SK-N-SH (cell line): ENCODE results near the gene CD6. TPM values are rescaled to one million over a fixed set of nuclear protein-coding genes. Genes with fewer than 3 reads are reported as not detected.
"Not testable (repeated sequence)": the region's sequence is repeated elsewhere in the genome, so short reads cannot be mapped to it uniquely, and the experiment has no call there.

Experiments
- CTCF ChIA-PET: fragments of 300-600, 350-600 bp; formaldehyde crosslinking; extraction: SDS; loops from one replicate; lab custom pipeline; 2021; lab: Yijun Ruan, JAX
- POLR2A ChIA-PET: fragments of 350-600 bp; sonication (Branson Sonifier 250); formaldehyde crosslinking; extraction: SDS; loops from one replicate; lab custom pipeline; 2020; ENCODE audit warnings: antibody characterized with exemption, inconsistent platforms; lab: Yijun Ruan, JAX
- DNase-seq: peaks from one replicate; pipeline ENCODE4 v3.0.0; 2012
- H2AFZ ChIP-seq: fragments of 200-600 bp; sonication (generic); 2 replicates; pipeline ENCODE4 v1.8.1; 2016; ENCODE audit warnings: antibody characterized with exemption, mild to moderate bottlenecking, low read depth
- H3F3A ChIP-seq: fragments of 200-600 bp; sonication (generic); replicated peaks from 2 replicates; pipeline ENCODE3; 2016; ENCODE audit warnings: antibody characterized with exemption, mild to moderate bottlenecking; ENCODE audit not compliant: insufficient read depth
- H3K27ac ChIP-seq, 2 experiments: fragments of 200-500 bp in 1 of 2; fragments of 200-600 bp in 1 of 2; sonication (Bioruptor generic) in 1 of 2; sonication (generic), shearing (Covaris generic) in 1 of 2; 2 replicates each; pipeline versions ENCODE4 v1.5.1 to v1.6.1; 2014 to 2016; ENCODE audit warnings: low read depth in 2 of 2, inconsistent platforms in 1 of 2, low read length in 1 of 2, mild to moderate bottlenecking in 1 of 2, mixed read lengths in 1 of 2
- H3K27me3 ChIP-seq: fragments of 200-600 bp; sonication (generic), shearing (Covaris generic); 2 replicates; pipeline ENCODE4 v1.6.1; 2016; ENCODE audit warnings: mixed run types; ENCODE audit not compliant: insufficient read depth
- H3K36me3 ChIP-seq, 2 experiments: fragments of 200-500 bp in 1 of 2; fragments of 200-600 bp in 1 of 2; sonication (Bioruptor generic) in 1 of 2; sonication (generic) in 1 of 2; replicated peaks in 1 of 2; 2 replicates each; pipeline versions ENCODE3 to v1.5.1; 2014 to 2016; ENCODE audit warnings: low read length in 1 of 2, mild to moderate bottlenecking in 1 of 2; ENCODE audit not compliant: insufficient read depth in 2 of 2, control insufficient read depth in 1 of 2
- H3K4me1 ChIP-seq, 2 experiments: fragments of 200-500 bp in 1 of 2; fragments of 200-600 bp in 1 of 2; sonication (Bioruptor generic) in 1 of 2; sonication (generic), shearing (Covaris generic) in 1 of 2; 2 replicates each; pipeline versions ENCODE4 v1.5.1 to v1.6.1; 2014 to 2016; ENCODE audit warnings: low read depth in 1 of 2, low read length in 1 of 2, mixed run types in 1 of 2; ENCODE audit not compliant: insufficient read depth in 2 of 2, control insufficient read depth in 1 of 2
- H3K4me2 ChIP-seq: fragments of 200-600 bp; sonication (generic), shearing (Covaris generic); 2 replicates; pipeline ENCODE4 v1.6.1; 2017; ENCODE audit warnings: mixed run types
- H3K4me3 ChIP-seq, 2 experiments: fragments of 200-500 bp in 1 of 2; fragments of 200-600 bp in 1 of 2; sonication (Bioruptor generic) in 1 of 2; sonication (generic), shearing (Covaris generic) in 1 of 2; 2 replicates each; pipeline versions ENCODE4 v1.5.1 to v1.8.1; 2014 to 2016; ENCODE audit warnings: low read depth in 2 of 2, inconsistent platforms in 1 of 2, low read length in 1 of 2, mild to moderate bottlenecking in 1 of 2, mixed read lengths in 1 of 2, moderate library complexity in 1 of 2
- H3K79me2 ChIP-seq: fragments of 200-600 bp; sonication (generic); 2 replicates; pipeline ENCODE4 v1.8.1; 2017; ENCODE audit warnings: mild to moderate bottlenecking; ENCODE audit not compliant: insufficient read depth
- H3K9ac ChIP-seq: fragments of 200-600 bp; sonication (generic); 2 replicates; pipeline ENCODE4 v1.6.1; 2017; ENCODE audit warnings: mixed run types
- H3K9me2 ChIP-seq: fragments of 200-600 bp; sonication (generic); 2 replicates; pipeline ENCODE4 v1.6.1; 2017; ENCODE audit warnings: mixed run types
- H3K9me3 ChIP-seq: fragments of 200-600 bp; sonication (generic); 2 replicates; pipeline ENCODE4 v1.6.1; 2017; ENCODE audit warnings: mixed run types, mild to moderate bottlenecking, moderate library complexity
- H4K20me1 ChIP-seq: fragments of 200-600 bp; sonication (generic); 2 replicates; pipeline ENCODE4 v1.6.1; 2017; ENCODE audit warnings: mild to moderate bottlenecking, mixed run types; ENCODE audit not compliant: insufficient read depth
- ELF1 ChIP-seq: IDR thresholded peaks from 2 replicates; pipeline ENCODE4 v1.4.0; 2012
- FOXJ3 ChIP-seq: sonication (generic); formaldehyde crosslinking; IDR thresholded peaks from 2 replicates; pipeline ENCODE4 v1.5.1; 2020; ENCODE audit warnings: mild to moderate bottlenecking, missing genetic modification reagents
- GATA2 ChIP-seq: sonication (generic); formaldehyde crosslinking; IDR thresholded peaks from 2 replicates; pipeline ENCODE4 v1.5.0; 2020; ENCODE audit warnings: mild to moderate bottlenecking, missing genetic modification reagents
- MEF2A ChIP-seq: IDR thresholded peaks from 2 replicates; pipeline ENCODE4 v1.4.0; 2012; ENCODE audit warnings: low read depth, borderline replicate concordance
- NFIC ChIP-seq: IDR thresholded peaks from 2 replicates; pipeline ENCODE4 v1.4.0; 2012; ENCODE audit warnings: borderline replicate concordance
- POLR2AphosphoS5 ChIP-seq: IDR thresholded peaks from 2 replicates; pipeline ENCODE4 v1.6.1; 2012; ENCODE audit warnings: low read depth, low read length
- RXRA ChIP-seq: IDR thresholded peaks from 2 replicates; pipeline ENCODE4 v1.4.0; 2012; ENCODE audit warnings: low read depth, mild to moderate bottlenecking, borderline replicate concordance
- SIN3A ChIP-seq: IDR thresholded peaks from 2 replicates; pipeline ENCODE4 v1.6.1; 2012; ENCODE audit warnings: low read depth, mild to moderate bottlenecking, low read length, moderate library complexity, borderline replicate concordance
- TEAD4 ChIP-seq: IDR thresholded peaks from 2 replicates; pipeline ENCODE4 v1.4.0; 2012; ENCODE audit warnings: mild to moderate bottlenecking, borderline replicate concordance; ENCODE audit not compliant: insufficient read depth
- YY1 ChIP-seq: IDR thresholded peaks from 2 replicates; pipeline ENCODE4 v1.4.0; 2012; ENCODE audit warnings: low read depth, mild to moderate bottlenecking
- WGBS: methylation state at CpG from one replicate; pipeline ENCODE4 v1.1.6; 2017; ENCODE audit warnings: low lambda C conversion rate; 5-methylcytosine and 5-hydroxymethylcytosine counted together
- polyA plus RNA-seq, 3 experiments: library from polyadenylated mRNA; depleted of rRNA; stranded (reverse); fragments of >200 nt; gene quantifications; 2 replicates each; pipeline ENCODE4 v1.2.3, GENCODE V29; 2012
- TF ChIP-seq, protein P1 (sequence below): IDR thresholded peaks from 2 replicates; pipeline ENCODE4; 2012
- TF ChIP-seq, protein P2 (sequence below): IDR thresholded peaks from 2 replicates; pipeline ENCODE4 v1.4.0; 2012; ENCODE audit warnings: low read depth, borderline replicate concordance

CD6 gene
- polyA plus RNA-seq, 1 of the 3 experiments (the other 2 are of a cell fraction), result not detected

GRCh38 chr11:60973699-60974098 is 2.2 kb downstream of the CD6 start:
- no peaks in the 10 kb centered on the region for H3K9me3 ChIP-seq
- TF ChIP-seq FOXJ3 (CRISPR knock-in tag) (no peak), RXRA (no peak), TEAD4 (no peak), GATA2 (CRISPR knock-in tag) (no peak), POLR2AphosphoS5 (no peak), YY1 (no peak), MEF2A (no peak), NFIC (no peak), SIN3A (no peak), ELF1 (no peak)
- TF ChIP-seq, protein P1, sequence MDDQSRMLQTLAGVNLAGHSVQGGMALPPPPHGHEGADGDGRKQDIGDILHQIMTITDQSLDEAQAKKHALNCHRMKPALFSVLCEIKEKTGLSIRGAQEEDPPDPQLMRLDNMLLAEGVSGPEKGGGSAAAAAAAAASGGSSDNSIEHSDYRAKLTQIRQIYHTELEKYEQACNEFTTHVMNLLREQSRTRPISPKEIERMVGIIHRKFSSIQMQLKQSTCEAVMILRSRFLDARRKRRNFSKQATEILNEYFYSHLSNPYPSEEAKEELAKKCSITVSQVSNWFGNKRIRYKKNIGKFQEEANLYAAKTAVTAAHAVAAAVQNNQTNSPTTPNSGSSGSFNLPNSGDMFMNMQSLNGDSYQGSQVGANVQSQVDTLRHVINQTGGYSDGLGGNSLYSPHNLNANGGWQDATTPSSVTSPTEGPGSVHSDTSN, result no peak
- TF ChIP-seq, protein P2, sequence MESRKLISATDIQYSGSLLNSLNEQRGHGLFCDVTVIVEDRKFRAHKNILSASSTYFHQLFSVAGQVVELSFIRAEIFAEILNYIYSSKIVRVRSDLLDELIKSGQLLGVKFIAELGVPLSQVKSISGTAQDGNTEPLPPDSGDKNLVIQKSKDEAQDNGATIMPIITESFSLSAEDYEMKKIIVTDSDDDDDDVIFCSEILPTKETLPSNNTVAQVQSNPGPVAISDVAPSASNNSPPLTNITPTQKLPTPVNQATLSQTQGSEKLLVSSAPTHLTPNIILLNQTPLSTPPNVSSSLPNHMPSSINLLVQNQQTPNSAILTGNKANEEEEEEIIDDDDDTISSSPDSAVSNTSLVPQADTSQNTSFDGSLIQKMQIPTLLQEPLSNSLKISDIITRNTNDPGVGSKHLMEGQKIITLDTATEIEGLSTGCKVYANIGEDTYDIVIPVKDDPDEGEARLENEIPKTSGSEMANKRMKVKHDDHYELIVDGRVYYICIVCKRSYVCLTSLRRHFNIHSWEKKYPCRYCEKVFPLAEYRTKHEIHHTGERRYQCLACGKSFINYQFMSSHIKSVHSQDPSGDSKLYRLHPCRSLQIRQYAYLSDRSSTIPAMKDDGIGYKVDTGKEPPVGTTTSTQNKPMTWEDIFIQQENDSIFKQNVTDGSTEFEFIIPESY, result no peak
- H3K27ac ChIP-seq, result no peak overlapping the region
- H3K9me2 ChIP-seq, result no peaks in the 10 kb centered on the region
- no peaks in the 10 kb centered on the region for H3K79me2 ChIP-seq
- no peak overlapping the region for H3K9ac ChIP-seq
- no peaks in the 10 kb centered on the region for H3F3A ChIP-seq
- no peaks in the 10 kb centered on the region for H3K36me3 ChIP-seq
- CTCF ChIA-PET, result no interaction called here
- peaks cover 0 to 18% of the 10 kb centered on the region in 2 experiments; a peak in 1 of 4 replicates for H3K4me1 ChIP-seq
- no peak overlapping the region for H2AFZ ChIP-seq
- no peaks in the 10 kb centered on the region for H4K20me1 ChIP-seq
- 71% methylated on average over 6 of the region's 6 CpGs for WGBS
- H3K4me3 ChIP-seq, result no peak overlapping the region
- no peak for DNase-seq
- POLR2A ChIA-PET, result no interaction called here
- peaks cover 4% of the 10 kb centered on the region; the same call in 1 of the 2 replicates for H3K27me3 ChIP-seq
- no peak overlapping the region for H3K4me2 ChIP-seq

- H3K9me2 ChIP-seq, H3K27ac ChIP-seq, H3K9me3 ChIP-seq, H3K4me2 ChIP-seq, H4K20me1 ChIP-seq, H3K79me2 ChIP-seq, H3K4me3 ChIP-seq, H2AFZ ChIP-seq, H3K27me3 ChIP-seq, H3K9ac ChIP-seq, H3K36me3 ChIP-seq, H3F3A ChIP-seq, DNase-seq, POLR2A ChIA-PET: not testable (repeated sequence)
- H3K4me1 ChIP-seq, result peaks cover 0 to 23% of the 10 kb centered on the region in 2 experiments; a peak in 1 of 4 replicates
- WGBS, result 73% methylated on average over 13 of the region's 13 CpGs
- CTCF ChIA-PET, result interaction anchor here (0.6 kb wide), 1 partner anchor 93 kb away, joined by 3 read pairs; no protein-coding TSS in a partner anchor
Measured at GRCh38 chr11:60974316-60974715, 2.8 kb downstream of the CD6 start.
